ENCODE data around the gene GTF3C5.

DNA sequence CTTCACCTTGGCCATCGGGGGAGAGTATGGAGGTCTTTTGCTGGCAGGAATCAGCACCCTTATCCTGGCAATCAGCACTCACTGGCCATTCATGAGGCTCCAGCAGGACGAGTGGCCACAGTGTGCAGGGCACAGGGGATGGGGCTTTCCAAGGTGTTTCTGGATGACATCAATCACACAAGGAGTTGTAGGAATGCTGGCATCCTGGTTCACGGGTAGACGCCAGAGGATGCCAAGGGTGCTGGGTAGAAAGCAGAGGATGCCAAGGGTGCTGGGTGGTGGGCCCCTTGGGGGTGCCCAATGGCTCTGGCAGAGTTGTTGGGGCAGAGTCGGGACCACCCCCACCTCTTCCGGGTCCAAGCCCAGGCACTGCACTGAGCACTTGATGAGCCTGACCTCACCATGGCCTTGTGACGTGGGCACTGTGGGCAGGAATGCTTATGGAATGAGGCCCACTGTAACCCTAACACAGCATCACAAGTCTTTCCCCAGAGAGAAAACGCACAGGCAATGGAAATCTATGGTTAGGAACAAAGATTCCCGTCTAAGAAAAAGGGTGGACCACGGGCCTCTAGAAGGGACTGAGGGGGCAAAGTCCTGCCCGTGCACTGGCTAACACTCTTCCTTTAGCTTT lies 60.1 kb downstream of the GTF3C5 start:
- TF ChIP-seq, protein P1, sequence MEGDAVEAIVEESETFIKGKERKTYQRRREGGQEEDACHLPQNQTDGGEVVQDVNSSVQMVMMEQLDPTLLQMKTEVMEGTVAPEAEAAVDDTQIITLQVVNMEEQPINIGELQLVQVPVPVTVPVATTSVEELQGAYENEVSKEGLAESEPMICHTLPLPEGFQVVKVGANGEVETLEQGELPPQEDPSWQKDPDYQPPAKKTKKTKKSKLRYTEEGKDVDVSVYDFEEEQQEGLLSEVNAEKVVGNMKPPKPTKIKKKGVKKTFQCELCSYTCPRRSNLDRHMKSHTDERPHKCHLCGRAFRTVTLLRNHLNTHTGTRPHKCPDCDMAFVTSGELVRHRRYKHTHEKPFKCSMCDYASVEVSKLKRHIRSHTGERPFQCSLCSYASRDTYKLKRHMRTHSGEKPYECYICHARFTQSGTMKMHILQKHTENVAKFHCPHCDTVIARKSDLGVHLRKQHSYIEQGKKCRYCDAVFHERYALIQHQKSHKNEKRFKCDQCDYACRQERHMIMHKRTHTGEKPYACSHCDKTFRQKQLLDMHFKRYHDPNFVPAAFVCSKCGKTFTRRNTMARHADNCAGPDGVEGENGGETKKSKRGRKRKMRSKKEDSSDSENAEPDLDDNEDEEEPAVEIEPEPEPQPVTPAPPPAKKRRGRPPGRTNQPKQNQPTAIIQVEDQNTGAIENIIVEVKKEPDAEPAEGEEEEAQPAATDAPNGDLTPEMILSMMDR (IDR thresholded peaks at IDR 0.05; ENCODE audit: insufficient read depth, low read depth, low read length): no peak
- TF ChIP-seq EZH2 (IDR thresholded peaks at IDR 0.05; ENCODE audit: insufficient read depth, low read length): no peak
